ENCODE results near the gene RPP21. TPM values are rescaled to one million over a fixed set of nuclear protein-coding genes. Genes with fewer than 3 reads are reported as not detected.

The RPP21 gene
- total and polyA plus RNA-seq, 3 donors from 2014 or later: 49.8 to 101 (median 94.3) TPM

GRCh38 chr6:30348957-30349356, 4.0 kb downstream of the RPP21 start:
- WGBS, 2 donors: 62 to 87% methylated on average over 3 of the region's 3 CpGs
- intact Hi-C loops (cut with DNase I; ENCODE audit: low total_unique reads): no loop called here

GRCh38 chr6:30349421-30350177, 4.6 kb downstream of the RPP21 start:
- no peaks in the 10 kb centered on the region for H3K4me1 ChIP-seq
- WGBS, 2 donors: 69 to 78% methylated on average over 3 of the region's 3 CpGs
- intact Hi-C loops (cut with DNase I; ENCODE audit: low total_unique reads): no loop called here
- no peaks in the 10 kb centered on the region for H3K27me3 ChIP-seq
- DNase-seq: no peak
- no peak overlapping the region for H3K4me3 ChIP-seq
- H3K9me3 ChIP-seq: no peaks in the 10 kb centered on the region
- no peak overlapping the region for H3K27ac ChIP-seq
- H3K36me3 ChIP-seq (ENCODE audit: low read depth, missing control alignments): no peaks in the 10 kb centered on the region
- no peak for TF ChIP-seq POLR2A (IDR thresholded peaks at IDR 0.05)
- TF ChIP-seq, protein P1, sequence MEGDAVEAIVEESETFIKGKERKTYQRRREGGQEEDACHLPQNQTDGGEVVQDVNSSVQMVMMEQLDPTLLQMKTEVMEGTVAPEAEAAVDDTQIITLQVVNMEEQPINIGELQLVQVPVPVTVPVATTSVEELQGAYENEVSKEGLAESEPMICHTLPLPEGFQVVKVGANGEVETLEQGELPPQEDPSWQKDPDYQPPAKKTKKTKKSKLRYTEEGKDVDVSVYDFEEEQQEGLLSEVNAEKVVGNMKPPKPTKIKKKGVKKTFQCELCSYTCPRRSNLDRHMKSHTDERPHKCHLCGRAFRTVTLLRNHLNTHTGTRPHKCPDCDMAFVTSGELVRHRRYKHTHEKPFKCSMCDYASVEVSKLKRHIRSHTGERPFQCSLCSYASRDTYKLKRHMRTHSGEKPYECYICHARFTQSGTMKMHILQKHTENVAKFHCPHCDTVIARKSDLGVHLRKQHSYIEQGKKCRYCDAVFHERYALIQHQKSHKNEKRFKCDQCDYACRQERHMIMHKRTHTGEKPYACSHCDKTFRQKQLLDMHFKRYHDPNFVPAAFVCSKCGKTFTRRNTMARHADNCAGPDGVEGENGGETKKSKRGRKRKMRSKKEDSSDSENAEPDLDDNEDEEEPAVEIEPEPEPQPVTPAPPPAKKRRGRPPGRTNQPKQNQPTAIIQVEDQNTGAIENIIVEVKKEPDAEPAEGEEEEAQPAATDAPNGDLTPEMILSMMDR (IDR thresholded peaks at IDR 0.05): no peak

More at GRCh38 chr6:30348957-30349356, 4.0 kb downstream of the RPP21 start:
- TF ChIP-seq, protein P1 (IDR thresholded peaks at IDR 0.05): no peak
- no peak for TF ChIP-seq POLR2A (IDR thresholded peaks at IDR 0.05)
- Histone ChIP-seq H3K4me3 (no peak overlapping the region), H3K36me3 (ENCODE audit: low read depth, missing control alignments) (no peaks in the 10 kb centered on the region), H3K27me3 (no peaks in the 10 kb centered on the region), H3K27ac (no peak overlapping the region), H3K4me1 (no peaks in the 10 kb centered on the region), H3K9me3 (no peaks in the 10 kb centered on the region)
- no peak for DNase-seq

GRCh38 chr6:30350524-30350923, 5.6 kb downstream of the RPP21 start:
- DNase-seq: no peak
- Histone ChIP-seq H3K27ac (no peak overlapping the region), H3K9me3 (no peaks in the 10 kb centered on the region), H3K27me3 (no peaks in the 10 kb centered on the region), H3K36me3 (ENCODE audit: low read depth, missing control alignments) (no peaks in the 10 kb centered on the region), H3K4me3 (no peak overlapping the region), H3K4me1 (no peaks in the 10 kb centered on the region)
- WGBS, 2 donors: 75 to 88% methylated on average over 1 of the region's 1 CpG
- intact Hi-C loops (cut with DNase I; ENCODE audit: low total_unique reads): no loop called here
- TF ChIP-seq, protein P1 (IDR thresholded peaks at IDR 0.05): no peak
- TF ChIP-seq POLR2A (IDR thresholded peaks at IDR 0.05): no peak

- Histone ChIP-seq H3K4me1 (no peaks in the 10 kb centered on the region), H3K27me3 (no peaks in the 10 kb centered on the region), H3K9me3 (no peaks in the 10 kb centered on the region), H3K27ac (no peak overlapping the region), H3K4me3 (no peak overlapping the region), H3K36me3 (ENCODE audit: low read depth, missing control alignments) (no peaks in the 10 kb centered on the region)
- WGBS, 2 donors: 76 to 90% methylated on average over 2 of the region's 2 CpGs
- intact Hi-C loops (cut with DNase I; ENCODE audit: low total_unique reads): no loop called here
- TF ChIP-seq POLR2A (IDR thresholded peaks at IDR 0.05): no peak
- TF ChIP-seq, protein P1 (IDR thresholded peaks at IDR 0.05): no peak
- no peak for DNase-seq
Observed at GRCh38 chr6:30352550-30352949, 7.6 kb downstream of the RPP21 start.

GRCh38 chr6:30355281-30355680, 10.3 kb downstream of the RPP21 start:
- 74 to 89% methylated on average over 4 of the region's 4 CpGs for WGBS, 2 donors
- intact Hi-C loops (cut with DNase I; ENCODE audit: low total_unique reads): no loop called here
- H3K4me3 ChIP-seq: no peak overlapping the region
- H3K9me3 ChIP-seq: no peaks in the 10 kb centered on the region
- H3K27ac ChIP-seq: no peak overlapping the region
- H3K36me3 ChIP-seq (ENCODE audit: low read depth, missing control alignments): no peaks in the 10 kb centered on the region
- DNase-seq: no peak
- TF ChIP-seq, protein P1 (IDR thresholded peaks at IDR 0.05): no peak
- no peaks in the 10 kb centered on the region for H3K27me3 ChIP-seq
- H3K4me1 ChIP-seq: no peaks in the 10 kb centered on the region

Data from testis (tissue), 3 donors.